Measurements from ENCODE around the gene HIVEP3. TPM values are rescaled to one million over a fixed set of nuclear protein-coding genes. Genes with fewer than 3 reads are reported as not detected.

The HIVEP3 gene
- total RNA-seq, 1 experiment from 2014 or later, result 6.0 TPM

GRCh38 chr1:41653574-41653973 is 265.1 kb downstream of the HIVEP3 start:
- Histone ChIP-seq H3K36me3 (ENCODE audit: control insufficient read depth, insufficient read depth, low read length) (no peaks in the 10 kb centered on the region), H3K4me3 (ENCODE audit: low read depth in 2 of 2, low read length in 2 of 2) (no peak overlapping the region), H3K4me1 (ENCODE audit: control insufficient read depth, insufficient read depth, low read length) (no peaks in the 10 kb centered on the region; the same call in none of the 2 replicates), H3K9me3 (ENCODE audit: control insufficient read depth, insufficient read depth, low read depth, low read length) (no peaks in the 10 kb centered on the region), H3K27ac (ENCODE audit: low read length) (no peak overlapping the region), H3K27me3 (ENCODE audit: control insufficient read depth, insufficient read depth, low read length) (no peaks in the 10 kb centered on the region)
- ATAC-seq (no peak), DNase-seq (ENCODE audit: low read depth, low spot score) (no peak)
- BruUV-seq (replicated peaks), result no TSS peak
- in situ Hi-C loops (cut with HindIII; ENCODE audit: low pct_unique_long_range_greater_than_20kb, low sequenced_read_pairs) (no loop called here), intact Hi-C loops (cut with micrococcal nuclease; ENCODE audit: unreplicated experiment) (no loop called here)
- CTCF ChIA-PET, result no interaction called here
- POLR2A ChIA-PET, result no interaction called here
- TF ChIP-seq CTCF (IDR thresholded peaks at IDR 0.05) (no peak), SIN3A (IDR thresholded peaks at IDR 0.05; ENCODE audit: borderline replicate concordance, insufficient read depth, low read depth, low read length) (no peak), TCF7L2 (IDR thresholded peaks at IDR 0.05; ENCODE audit: low read depth, low read length) (no peak), REST (IDR thresholded peaks at IDR 0.05; ENCODE audit: insufficient read depth in 1 of 2, low read depth in 2 of 2, low read length in 1 of 2) (no peak), POLR2AphosphoS5 (IDR thresholded peaks at IDR 0.05; ENCODE audit: low read depth, low read length) (no peak)

GRCh38 chr1:41652384-41653265 is 266.1 kb downstream of the HIVEP3 start:
- BruUV-seq (replicated peaks), result no TSS peak
- Histone ChIP-seq H3K27ac (ENCODE audit: low read length) (no peak overlapping the region), H3K9me3 (ENCODE audit: control insufficient read depth, insufficient read depth, low read depth, low read length) (no peaks in the 10 kb centered on the region), H3K4me1 (ENCODE audit: control insufficient read depth, insufficient read depth, low read length) (no peaks in the 10 kb centered on the region; the same call in none of the 2 replicates), H3K4me3 (ENCODE audit: low read depth in 2 of 2, low read length in 2 of 2) (no peak overlapping the region), H3K36me3 (ENCODE audit: control insufficient read depth, insufficient read depth, low read length) (no peaks in the 10 kb centered on the region), H3K27me3 (ENCODE audit: control insufficient read depth, insufficient read depth, low read length) (no peaks in the 10 kb centered on the region)
- no peak for DNase-seq (ENCODE audit: low read depth, low spot score)
- POLR2A ChIA-PET, result no interaction called here
- TF ChIP-seq CTCF (IDR thresholded peaks at IDR 0.05), result no peak
- TF ChIP-seq REST (IDR thresholded peaks at IDR 0.05; ENCODE audit: insufficient read depth in 1 of 2, low read depth in 2 of 2, low read length in 1 of 2), result no peak
- no peak for TF ChIP-seq SIN3A (IDR thresholded peaks at IDR 0.05; ENCODE audit: borderline replicate concordance, insufficient read depth, low read depth, low read length)
- TF ChIP-seq TCF7L2 (IDR thresholded peaks at IDR 0.05; ENCODE audit: low read depth, low read length), result no peak
- no peak for TF ChIP-seq POLR2AphosphoS5 (IDR thresholded peaks at IDR 0.05; ENCODE audit: low read depth, low read length)
- intact Hi-C loops (cut with micrococcal nuclease; ENCODE audit: unreplicated experiment) (no loop called here), in situ Hi-C loops (cut with HindIII; ENCODE audit: low pct_unique_long_range_greater_than_20kb, low sequenced_read_pairs) (no loop called here)
- ATAC-seq, result no peak
- CTCF ChIA-PET, result no interaction called here

Measured in Panc1 (cell line).